GM19467 (cell line): Measurements from ENCODE around the gene CDCA7L.

Source experiments
- ATAC-seq: cut with Tn5 transposase; IDR thresholded peaks from one replicate; pipeline ENCODE4 v1.9.1; 2021; ENCODE audit warnings: mild to moderate bottlenecking, moderate library complexity; ENCODE audit not compliant: unreplicated experiment

The CDCA7L gene, protein sequence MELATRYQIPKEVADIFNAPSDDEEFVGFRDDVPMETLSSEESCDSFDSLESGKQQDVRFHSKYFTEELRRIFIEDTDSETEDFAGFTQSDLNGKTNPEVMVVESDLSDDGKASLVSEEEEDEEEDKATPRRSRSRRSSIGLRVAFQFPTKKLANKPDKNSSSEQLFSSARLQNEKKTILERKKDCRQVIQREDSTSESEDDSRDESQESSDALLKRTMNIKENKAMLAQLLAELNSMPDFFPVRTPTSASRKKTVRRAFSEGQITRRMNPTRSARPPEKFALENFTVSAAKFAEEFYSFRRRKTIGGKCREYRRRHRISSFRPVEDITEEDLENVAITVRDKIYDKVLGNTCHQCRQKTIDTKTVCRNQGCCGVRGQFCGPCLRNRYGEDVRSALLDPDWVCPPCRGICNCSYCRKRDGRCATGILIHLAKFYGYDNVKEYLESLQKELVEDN

GRCh38 chr7:21945454-21946221, at the start of gene CDCA7L:
Gene CDCA7L (minus strand): TSS chr7:21945899. CDS start chr7:21945804, 95 bp downstream.
- peak; percentile 83 for ATAC-seq

DNA sequence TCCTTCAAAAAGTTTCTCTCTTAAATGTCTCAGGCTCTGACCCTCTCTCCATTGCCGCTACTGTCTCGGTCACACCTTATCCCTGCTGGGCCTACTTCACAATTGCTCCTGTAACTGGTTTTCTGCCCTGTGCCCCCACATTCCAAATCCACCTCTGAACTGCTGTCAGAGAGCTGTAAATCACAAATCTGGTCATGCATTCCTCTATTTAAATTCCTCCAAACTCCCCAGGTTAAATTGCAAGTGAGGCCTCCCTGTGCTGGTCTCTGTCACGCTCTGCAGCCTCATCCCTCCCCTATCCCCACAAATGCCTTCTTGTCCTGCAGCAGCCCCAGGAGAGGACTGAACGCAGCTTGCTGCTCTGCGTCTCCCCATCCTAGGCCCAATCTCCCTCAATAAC, 40.4 kb upstream of the CDCA7L start:
- ATAC-seq: no peak

DNA sequence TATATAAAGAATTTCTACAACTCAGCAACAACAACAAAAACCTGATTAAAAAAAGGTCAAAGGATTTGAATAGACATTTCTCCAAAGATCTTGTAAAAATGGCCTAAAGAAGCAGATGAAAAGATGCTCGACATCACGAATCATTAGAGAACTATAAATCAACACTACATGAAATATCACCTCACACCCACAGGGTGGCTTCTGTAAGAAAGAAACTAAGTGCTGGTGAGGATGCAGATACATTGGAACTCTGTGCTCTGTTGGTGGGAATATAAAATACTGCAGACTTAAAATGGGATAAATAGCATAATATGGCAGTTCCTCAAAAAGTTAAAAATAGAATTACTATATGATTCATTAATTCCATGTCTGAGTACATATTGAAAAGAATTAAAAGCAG, 38.3 kb upstream of the CDCA7L start:
- ATAC-seq: no peak

DNA sequence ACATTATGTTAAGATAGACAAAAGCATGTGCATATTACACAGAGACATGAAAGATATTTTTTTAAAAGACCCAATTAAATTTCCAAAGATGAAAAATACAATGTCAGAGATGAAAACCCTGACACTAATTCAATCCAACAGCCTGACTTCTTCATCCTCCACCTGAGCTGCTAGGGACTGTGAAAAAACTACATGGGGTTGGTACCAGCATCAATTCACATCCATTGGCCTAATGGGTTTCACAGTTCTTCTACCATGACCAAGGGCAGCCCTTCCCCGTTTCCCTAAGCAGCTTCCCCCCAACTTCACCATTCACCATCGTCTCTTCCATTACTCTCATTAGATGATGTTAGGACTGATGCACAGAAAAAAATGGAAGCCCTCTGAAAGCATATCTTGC, 37.4 kb upstream of the CDCA7L start:
- ATAC-seq: no peak

GRCh38 chr7:21981524-21981923, 35.8 kb upstream of the CDCA7L start:
- ATAC-seq: no peak

GRCh38 chr7:21980926-21981500, 35.3 kb upstream of the CDCA7L start:
- no peak for ATAC-seq

DNA sequence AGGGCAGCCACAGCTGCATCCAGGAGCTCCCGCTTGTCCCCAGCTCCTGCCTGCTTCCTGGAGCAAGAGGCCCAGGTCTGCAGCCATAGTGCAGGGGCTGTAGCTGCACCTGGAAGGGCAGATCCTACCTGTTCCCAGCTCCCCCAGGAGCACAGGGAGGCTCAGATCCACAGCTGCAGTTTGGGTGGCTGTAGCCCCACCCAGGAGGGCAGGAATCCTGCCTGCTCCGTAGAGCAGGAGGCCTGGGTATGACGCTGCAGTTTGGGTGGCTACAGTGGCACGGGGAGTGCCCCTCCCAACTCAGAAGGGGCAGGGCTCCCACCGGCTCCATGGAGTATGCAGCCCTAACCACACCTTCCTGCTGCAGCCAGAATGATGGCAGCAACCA, 26.7 kb upstream of the CDCA7L start:
- ATAC-seq: no peak

DNA sequence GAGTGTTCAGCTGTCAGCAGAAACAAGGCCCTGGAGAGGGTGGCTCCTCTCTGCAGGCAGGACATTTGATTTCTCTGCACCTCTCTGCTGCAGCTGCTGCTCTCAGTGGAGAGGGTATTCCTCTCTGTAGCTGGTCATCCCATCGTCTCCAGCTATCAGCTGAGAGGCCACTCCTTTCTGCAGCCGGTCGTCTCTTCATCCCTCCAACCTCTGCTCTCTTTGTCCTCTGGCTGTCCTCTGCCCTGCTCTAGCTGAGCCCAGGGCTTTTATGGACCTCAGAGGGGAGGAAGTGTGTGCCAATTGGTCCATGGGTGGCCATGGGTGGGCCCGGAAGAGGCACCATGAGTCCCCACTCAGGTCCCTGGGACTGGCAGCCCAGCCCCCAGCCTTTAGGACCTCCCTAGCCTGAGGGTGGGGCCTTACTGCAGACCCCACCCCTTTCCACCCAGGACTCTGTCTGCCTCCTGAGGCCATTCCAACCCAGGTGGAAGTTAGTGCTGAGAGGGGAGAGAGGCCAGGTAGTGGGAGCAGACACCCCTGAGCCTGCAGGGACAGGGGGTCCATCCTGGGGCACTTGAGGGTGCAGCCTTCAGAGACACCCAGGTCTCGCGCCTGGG, 26.2 kb upstream of the CDCA7L start:
- ATAC-seq: no peak

DNA sequence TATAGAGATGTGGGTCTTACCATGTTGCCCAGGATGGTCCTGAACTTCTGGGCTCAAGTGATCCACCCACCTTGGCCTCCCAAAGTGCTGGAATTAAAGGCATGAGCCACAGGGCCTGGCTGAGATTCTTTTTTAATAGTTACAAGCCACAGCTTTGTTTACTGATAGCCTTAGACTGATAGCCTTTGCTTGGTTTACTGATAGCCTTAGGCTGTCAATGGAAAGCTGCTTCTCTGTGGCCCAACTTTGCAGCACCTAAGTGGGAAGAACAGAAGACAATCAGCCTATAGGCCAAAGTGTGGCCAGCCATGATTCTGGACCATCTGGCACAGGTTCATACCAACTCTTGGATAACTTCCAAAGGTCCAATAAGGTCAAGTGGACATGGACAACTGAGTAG, 24.1 kb upstream of the CDCA7L start:
- ATAC-seq: no peak

DNA sequence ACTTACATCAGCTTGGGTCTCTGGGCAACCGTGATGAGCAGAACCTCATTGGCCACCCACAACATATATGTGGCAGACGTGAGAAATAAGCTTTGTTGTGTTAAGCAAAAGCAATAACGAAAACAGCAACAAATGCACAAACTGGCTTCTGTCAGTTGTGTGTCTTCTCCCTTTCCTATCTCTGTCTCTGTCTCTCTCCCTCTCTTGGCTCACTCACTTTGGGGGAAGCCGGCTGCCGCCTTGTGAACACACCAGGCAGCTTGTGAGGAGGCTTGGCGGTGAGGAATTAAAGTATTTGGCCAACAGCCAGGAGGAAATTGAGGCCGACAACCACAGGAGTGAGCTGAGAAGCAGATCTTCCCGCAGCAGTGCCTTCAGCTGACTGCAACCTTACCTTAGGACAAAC, 21.9 kb upstream of the CDCA7L start:
- ATAC-seq: no peak

DNA sequence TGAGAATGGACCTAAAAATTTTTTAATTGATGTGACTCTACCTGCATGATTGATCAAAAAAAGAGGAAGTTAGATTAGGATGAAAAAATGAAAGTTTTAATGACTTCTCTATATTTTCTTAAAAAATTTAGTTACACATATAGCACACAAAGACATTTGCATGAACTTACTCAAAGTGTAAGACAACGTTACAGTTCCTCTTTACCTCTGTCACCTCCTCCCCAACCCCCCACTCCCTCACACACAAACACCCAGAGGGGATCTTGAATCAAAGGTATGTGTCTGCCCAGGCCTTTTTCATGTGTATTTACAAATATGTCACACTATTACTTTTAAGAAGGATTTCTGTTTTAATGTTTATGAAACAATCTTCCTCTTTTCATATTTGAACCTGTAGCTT, 20.6 kb upstream of the CDCA7L start:
- peak; percentile 89 for ATAC-seq

DNA sequence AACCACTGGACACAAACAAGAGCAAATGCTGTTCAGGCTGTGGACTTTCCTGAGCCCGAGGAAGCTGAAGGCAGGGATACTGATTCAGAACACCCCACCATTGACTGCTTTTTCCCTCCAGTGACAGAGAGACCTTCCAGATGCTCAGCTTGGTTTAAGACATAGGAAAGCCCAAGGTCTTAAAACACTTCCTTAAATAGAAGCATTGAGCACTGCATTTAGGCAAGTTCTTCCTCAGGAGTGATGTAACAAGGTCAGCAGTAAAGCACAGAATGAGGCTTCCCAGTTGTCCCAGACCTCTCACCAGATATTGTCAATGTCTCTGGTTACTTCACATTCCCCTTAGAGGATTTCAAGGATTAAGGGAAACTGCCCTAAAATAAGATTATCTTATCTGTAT, 19.6 kb upstream of the CDCA7L start:
- no peak for ATAC-seq

DNA sequence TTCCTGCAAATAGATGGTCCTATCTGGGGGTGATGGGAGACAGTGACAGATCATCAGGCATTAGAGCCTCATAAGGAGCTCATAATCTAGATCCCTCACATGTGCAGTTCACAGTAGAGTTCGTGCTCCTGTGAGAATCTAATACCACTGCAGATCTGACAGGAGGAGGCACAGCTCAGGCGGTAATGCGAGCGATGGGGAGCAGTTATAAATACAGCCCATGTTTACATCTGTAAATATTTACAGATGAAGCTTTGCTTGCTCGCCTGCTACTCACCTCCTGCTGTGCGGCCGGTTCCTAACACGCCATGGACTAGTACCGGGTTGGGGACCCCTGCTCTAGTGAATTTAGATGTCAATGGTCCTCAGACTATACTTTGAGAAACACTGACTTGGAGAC, 17.0 kb upstream of the CDCA7L start:
- no peak for ATAC-seq

DNA sequence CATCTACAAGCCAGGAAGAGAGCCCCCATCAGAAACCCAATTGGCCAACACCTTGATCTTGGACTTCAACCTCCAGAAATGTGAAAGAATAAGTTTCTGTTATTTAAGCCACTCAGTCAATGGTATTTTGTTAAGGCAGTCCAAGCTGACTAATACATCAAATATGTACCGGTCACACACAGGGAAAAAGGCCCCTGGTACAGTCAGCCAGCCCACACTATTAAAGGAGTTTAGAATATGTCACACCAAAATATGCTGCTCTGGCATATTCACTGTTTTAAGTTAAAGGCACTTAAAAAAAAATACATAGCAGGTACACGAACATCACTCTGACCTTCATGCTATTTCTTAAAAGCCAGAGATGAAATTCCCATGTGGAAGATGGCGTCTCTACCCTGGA, 15.2 kb upstream of the CDCA7L start:
- no peak for ATAC-seq

- ATAC-seq: no peak
These were observed 13.7 kb upstream of the CDCA7L start for GRCh38 chr7:21959387-21959776.

DNA sequence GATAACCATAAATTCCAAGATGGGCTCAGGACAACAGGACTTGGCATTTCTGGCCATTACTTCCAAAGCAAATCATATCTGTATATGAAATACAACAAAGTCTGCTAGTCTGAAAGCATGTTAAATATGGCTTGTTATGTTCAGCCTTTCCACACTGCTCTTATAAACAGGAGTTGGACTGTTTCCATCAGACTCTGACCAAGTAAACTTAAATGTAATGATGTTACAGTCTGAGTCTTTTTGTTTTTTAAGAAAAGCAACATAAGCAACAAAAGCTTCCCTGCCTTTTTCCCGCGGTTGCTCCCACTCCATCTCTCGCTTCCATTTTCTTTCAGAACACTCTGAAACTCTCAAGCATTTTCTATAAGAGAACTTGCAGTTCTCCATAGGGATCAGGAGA, 8.1 kb upstream of the CDCA7L start:
- ATAC-seq: no peak

DNA sequence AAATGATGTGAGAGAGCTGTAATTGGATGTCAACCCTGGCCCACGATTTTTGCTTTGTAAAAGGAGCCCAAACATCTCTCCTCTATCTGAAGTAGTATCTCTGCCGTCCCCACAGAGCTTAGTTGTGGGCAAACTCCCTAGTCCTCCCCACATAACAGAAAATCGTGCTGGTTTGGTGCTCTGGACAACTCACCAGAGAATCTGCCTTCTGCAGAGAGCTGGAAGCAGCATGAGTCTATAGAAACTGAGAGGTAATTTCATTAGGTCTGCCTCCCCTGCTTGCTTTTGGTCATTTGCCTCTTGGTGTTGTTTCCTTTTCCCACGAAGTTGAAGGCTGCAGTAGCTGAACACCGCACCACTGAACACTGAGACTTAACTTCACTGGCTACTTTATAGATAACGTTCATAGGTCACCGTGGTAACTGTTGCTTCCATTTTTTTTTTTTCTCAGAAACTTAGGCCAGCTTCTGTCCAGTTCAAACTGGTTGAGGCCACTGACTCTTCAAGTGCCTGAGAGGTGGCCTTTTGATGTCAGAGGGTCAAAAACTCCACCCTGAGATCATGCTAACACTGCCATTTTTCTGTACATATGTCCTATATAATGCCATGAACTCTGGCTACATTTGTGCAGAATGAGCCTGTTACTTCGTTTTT, 3.3 kb upstream of the CDCA7L start:
- no peak for ATAC-seq

- ATAC-seq: no peak
These were observed 2.7 kb upstream of the CDCA7L start for GRCh38 chr7:21948364-21948763.

DNA sequence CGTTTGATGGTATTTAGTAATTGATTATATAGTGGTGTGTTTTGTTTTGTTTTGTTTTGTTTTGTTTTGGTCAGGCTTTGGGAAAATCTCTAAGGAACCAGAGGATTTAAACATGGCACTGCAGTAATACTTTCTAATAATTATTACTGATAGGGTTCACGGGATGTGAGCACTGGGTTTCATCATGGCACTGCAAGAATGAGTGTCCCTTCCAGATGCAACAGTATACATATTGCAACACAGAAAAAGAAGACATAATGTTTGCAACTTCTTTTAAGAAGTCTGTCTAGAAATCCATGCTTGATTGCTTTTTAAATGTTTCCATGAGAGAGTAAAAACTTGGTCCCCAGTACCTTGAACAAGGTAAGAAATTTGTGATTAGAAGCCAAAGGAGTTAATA, 2.2 kb upstream of the CDCA7L start:
- no peak for ATAC-seq

DNA sequence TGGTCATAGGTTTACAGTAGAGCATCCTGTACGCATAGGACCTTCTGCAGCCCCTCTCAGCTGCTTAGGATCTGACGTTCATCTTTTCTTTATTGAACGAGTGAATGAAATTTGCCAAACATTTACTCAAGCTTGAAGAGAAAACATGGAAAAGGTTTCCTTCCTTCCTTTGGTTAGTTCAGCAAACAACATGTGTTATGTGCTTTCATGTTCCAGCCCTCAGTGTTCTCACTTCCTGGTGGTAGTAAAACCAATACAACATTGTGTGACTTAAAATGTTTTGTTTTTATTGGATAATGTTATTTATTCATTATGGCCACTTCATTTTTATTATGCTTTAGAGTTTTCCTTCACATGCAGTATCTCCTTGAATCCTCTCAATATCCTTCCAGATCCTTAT, 1.4 kb upstream of the CDCA7L start:
- no peak for ATAC-seq

GRCh38 chr7:21946222-21946709, 567 bp upstream of the CDCA7L start:
- no peak for ATAC-seq
